GM12878 (cell line): Measurements from ENCODE around the gene AKAP17A. TPM values are rescaled to one million over a fixed set of nuclear protein-coding genes. Genes with fewer than 3 reads are reported as not detected.
"Not testable (repeated sequence)": the region's sequence is repeated elsewhere in the genome, so short reads cannot be mapped to it uniquely, and the experiment has no call there.

Experiments
- ATAC-seq: fragments of 200-7000 bp; cut with Tn5 transposase; 3 replicates; pipeline ENCODE4 v1.9.1; 2020; ENCODE audit warnings: mild to moderate bottlenecking, moderate library complexity
- BruUV-seq: library from RNA; stranded (reverse); fragments of 400-500 nt; replicated peaks from 2 replicates; lab custom pipeline; 2021; lab: Mats Ljungman, UMichigan
- CTCF ChIA-PET: fragments of 300-600 bp; sonication (Branson Sonifier 250); formaldehyde crosslinking; extraction: SDS; loops from one replicate; lab custom pipeline; 2021; ENCODE audit warnings: inconsistent platforms; lab: Yijun Ruan, JAX
- POLR2A ChIA-PET: fragments of 350-600 bp; formaldehyde crosslinking; extraction: SDS; loops from one replicate; lab custom pipeline; 2021; ENCODE audit warnings: inconsistent platforms; lab: Charles Lee
- RAD21 ChIA-PET: fragments of 300-600 bp; sonication (Branson Sonifier 250); formaldehyde crosslinking; loops from one replicate; lab custom pipeline; 2023; ENCODE audit warnings: antibody characterized with exemption; ENCODE audit not compliant: unreplicated experiment; lab: Charles Lee
- SMC1A ChIA-PET: fragments of 300-600 bp; sonication (Branson Sonifier 250); formaldehyde crosslinking; loops from one replicate; lab custom pipeline; 2023; ENCODE audit not compliant: unreplicated experiment, uncharacterized antibody; lab: Charles Lee
- DNase-seq: peaks from one replicate; pipeline ENCODE4 v3.0.0-alpha.2; 2011; ENCODE audit warnings: low read depth, low spot score
- FAIRE-seq: peaks from 3 replicates; lab custom pipeline; 2011; peaks lifted over from hg19 to GRCh38; lab: Jason Lieb, UNC
- H2AFZ ChIP-seq: 2 replicates; pipeline ENCODE4 v1.6.0; 2011; ENCODE audit warnings: low read depth, low read length, control low read depth; ENCODE audit not compliant: control insufficient read depth
- H3K27ac ChIP-seq: 2 replicates; pipeline ENCODE4 v1.5.1; 2011; ENCODE audit warnings: control low read depth; ENCODE audit not compliant: control insufficient read depth, insufficient read depth
- H3K27me3 ChIP-seq, 2 experiments: replicated peaks in 1 of 2; 2 replicates each; pipeline versions ENCODE4 v1.6.0 to v1.6.1; 2011; ENCODE audit warnings: low read length in 1 of 2; ENCODE audit not compliant: control insufficient read depth in 2 of 2, insufficient read depth in 2 of 2
- H3K36me3 ChIP-seq, 2 experiments: 2 replicates each; pipeline ENCODE4 v1.5.1; 2011; ENCODE audit warnings: low read length in 1 of 2; ENCODE audit not compliant: control insufficient read depth in 2 of 2, insufficient read depth in 2 of 2
- H3K4me1 ChIP-seq: 2 replicates; pipeline ENCODE4 v1.6.1; 2011; ENCODE audit warnings: mild to moderate bottlenecking, low read length, moderate library complexity, mixed read lengths; ENCODE audit not compliant: control insufficient read depth, insufficient read depth
- H3K4me2 ChIP-seq: 2 replicates; pipeline ENCODE4 v1.6.0; 2011; ENCODE audit warnings: control low read depth; ENCODE audit not compliant: control insufficient read depth, insufficient read depth
- H3K4me3 ChIP-seq: fragments of 200-600 bp; sonication (generic); 2 replicates; pipeline ENCODE4 v1.5.1; 2016
- H3K79me2 ChIP-seq: 2 replicates; pipeline ENCODE4 v1.6.0; 2011; ENCODE audit warnings: low read length; ENCODE audit not compliant: control insufficient read depth, insufficient read depth
- H3K9ac ChIP-seq: 2 replicates; pipeline ENCODE4 v1.8.0; 2011; ENCODE audit warnings: low read length, control low read depth, mixed read lengths; ENCODE audit not compliant: control insufficient read depth, insufficient read depth
- H3K9me3 ChIP-seq: replicated peaks from 3 replicates; pipeline ENCODE4 v1.5.1; 2011; ENCODE audit warnings: mild to moderate bottlenecking, low read length; ENCODE audit not compliant: control insufficient read depth, insufficient read depth
- H4K20me1 ChIP-seq: 2 replicates; pipeline ENCODE4 v1.6.0; 2011; ENCODE audit not compliant: control insufficient read depth, insufficient read depth
- TCF12 ChIP-seq: IDR thresholded peaks from 2 replicates; pipeline ENCODE4 v1.6.1; 2011; ENCODE audit warnings: low read depth, mild to moderate bottlenecking, low read length
- WGBS: methylation state at CpG from one replicate; pipeline ENCODE4 v1.1.6; 2016; ENCODE audit warnings: low lambda C conversion rate; ENCODE audit not compliant: insufficient replicate concordance, insufficient coverage; ENCODE audit errors: missing lambda C conversion rate; 5-methylcytosine and 5-hydroxymethylcytosine counted together
- in situ Hi-C: fragments of 300-500 bp; cut with MboI; formaldehyde crosslinking; loops from 9 replicates; pipeline ENCODE4 v1.14.3; 2018; ENCODE audit warnings: mixed read lengths
- intact Hi-C: fragments of 100-400 bp; cut with micrococcal nuclease; formaldehyde crosslinking; loops from one replicate; pipeline ENCODE4 v1.14.2; 2022; ENCODE audit not compliant: unreplicated experiment
- polyA plus RNA-seq, 11 experiments: library from polyadenylated mRNA; depleted of rRNA in 4 of 11; unstranded in 6 of 11; stranded (reverse) in 5 of 11; fragments of >200 nt; fragmentation: Nextera tagmentation in 4 of 11; fragmentation: Illumina TruSeq in 1 of 11; extraction: Ambion mirVana in 4 of 11; extraction: Trizol in 1 of 11; gene quantifications; 1 replicate in 1 of 11; 2 replicates in 10 of 11; pipeline versions ENCODE4 v1.2.1 to v1.2.3, GENCODE V29; 2011 to 2016; ENCODE audit warnings: inconsistent platforms in 2 of 11, missing spikeins in 2 of 11, low read depth in 1 of 11
- total RNA-seq, 4 experiments: library from RNA; depleted of rRNA in 3 of 4; stranded (reverse); fragments of >200 nt in 3 of 4; fragmentation: Illumina TruSeq in 1 of 4; extraction: Trizol in 1 of 4; gene quantifications; 2 replicates each; pipeline versions ENCODE4 v1.2.1 to v1.2.3, GENCODE V29; 2013 to 2021

AKAP17A gene
- total and polyA plus RNA-seq, 10 of the 15 experiments (the other 5 are each of a cell fraction or from before 2014, with no cell fraction given) = 3.0 to 55.8 (median 25.5) TPM

DNA sequence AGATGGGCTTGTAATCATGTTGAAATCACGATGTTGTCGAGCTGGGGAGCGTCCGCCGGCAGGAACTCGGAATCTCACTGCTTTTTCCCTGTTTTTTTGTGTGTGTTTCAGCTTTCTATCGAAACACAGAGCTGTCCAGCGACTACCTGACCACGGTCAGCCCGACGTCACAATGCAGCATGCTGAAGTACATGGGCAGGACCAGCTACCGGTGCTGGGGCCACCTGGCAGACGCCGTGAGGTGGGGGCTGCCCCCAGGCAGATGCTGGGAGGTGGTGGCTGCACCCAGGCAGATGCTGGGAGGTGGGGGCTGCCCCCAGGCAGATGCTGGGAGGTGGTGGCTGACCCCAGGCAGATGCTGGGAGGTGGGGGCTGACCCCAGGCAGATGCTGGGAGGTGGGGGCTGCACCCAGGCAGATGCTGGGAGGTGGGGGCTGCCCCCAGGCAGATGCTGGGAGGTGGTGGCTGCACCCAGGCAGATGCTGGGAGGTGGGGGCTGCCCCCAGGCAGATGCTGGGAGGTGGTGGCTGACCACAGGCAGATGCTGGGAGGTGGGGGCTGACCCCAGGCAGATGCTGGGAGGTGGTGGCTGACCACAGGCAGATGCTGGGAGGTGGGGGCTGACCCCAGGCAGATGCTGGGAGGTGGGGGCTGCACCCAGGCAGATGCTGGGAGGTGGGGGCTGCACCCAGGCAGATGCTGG lies 32.9 kb downstream of the AKAP17A start:
- H3K4me1 ChIP-seq, POLR2A ChIA-PET, DNase-seq, H3K27me3 ChIP-seq, H3K36me3 ChIP-seq, BruUV-seq, in situ Hi-C loops, H3K9ac ChIP-seq, ATAC-seq, H4K20me1 ChIP-seq, H3K4me3 ChIP-seq, H3K9me3 ChIP-seq, H3K79me2 ChIP-seq, RAD21 ChIA-PET, H3K27ac ChIP-seq, SMC1A ChIA-PET, H2AFZ ChIP-seq, H3K4me2 ChIP-seq, CTCF ChIA-PET, FAIRE-seq, intact Hi-C loops: not testable (repeated sequence)
- TF ChIP-seq TCF12 = 0 out of 2 replicates have a peak, but pooled peaks have one; percentile 52
- 42% methylated on average over 14 of the region's 14 CpGs for WGBS

DNA sequence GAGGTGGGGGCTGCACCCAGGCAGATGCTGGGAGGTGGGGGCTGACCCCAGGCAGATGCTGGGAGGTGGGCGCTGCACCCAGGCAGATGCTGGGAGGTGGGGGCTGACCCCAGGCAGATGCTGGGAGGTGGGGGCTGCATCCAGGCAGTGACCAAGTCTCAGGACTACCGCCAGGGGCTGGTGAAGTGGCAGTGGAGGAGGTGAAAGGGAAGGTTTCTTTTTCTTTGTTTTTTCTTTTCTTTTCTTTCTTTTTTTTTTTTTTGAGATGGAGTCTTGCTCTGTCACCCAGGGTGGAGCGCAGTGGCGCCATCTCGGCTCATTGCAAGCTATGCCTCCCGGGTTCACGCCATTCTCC lies 33.4 kb downstream of the AKAP17A start:
- RAD21 ChIA-PET, H3K27ac ChIP-seq, POLR2A ChIA-PET, intact Hi-C loops, H3K9me3 ChIP-seq, FAIRE-seq, H2AFZ ChIP-seq, DNase-seq, CTCF ChIA-PET, SMC1A ChIA-PET, H4K20me1 ChIP-seq, H3K4me3 ChIP-seq, H3K27me3 ChIP-seq, H3K4me1 ChIP-seq, H3K36me3 ChIP-seq, H3K4me2 ChIP-seq, ATAC-seq, H3K9ac ChIP-seq, H3K79me2 ChIP-seq, in situ Hi-C loops, BruUV-seq: not testable (repeated sequence)
- 70% methylated on average over 7 of the region's 7 CpGs for WGBS
- 0 out of 2 replicates have a peak, but pooled peaks have one; percentile 31 for TF ChIP-seq TCF12
